SU-DHL-6 (cell line): ENCODE results near the gene GSTM4.

ENCODE experiments used
- H2AFZ ChIP-seq: fragments of 200-600 bp; sonication (generic); 2 replicates; pipeline ENCODE4 v1.6.1; 2014; ENCODE audit warnings: low read depth, mild to moderate bottlenecking, moderate library complexity, mixed read lengths, antibody characterized with exemption, low read length; ENCODE audit not compliant: severe bottlenecking
- H3F3A ChIP-seq: fragments of 200-600 bp; shearing (Covaris generic); 2 replicates; pipeline ENCODE4 v1.6.0; 2016; ENCODE audit warnings: antibody characterized with exemption, mild to moderate bottlenecking; ENCODE audit not compliant: insufficient read depth
- H3K27ac ChIP-seq: fragments of 200-600 bp; sonication (generic); 2 replicates; pipeline ENCODE4 v1.5.1; 2016; ENCODE audit warnings: low read depth, mild to moderate bottlenecking, low read length, moderate library complexity, mixed read lengths
- H3K27me3 ChIP-seq: fragments of 200-600 bp; sonication (generic), shearing (Covaris generic); 2 replicates; pipeline ENCODE4 v1.6.0; 2014; ENCODE audit warnings: mild to moderate bottlenecking, low read length
- H3K36me3 ChIP-seq: fragments of 200-600 bp; sonication (generic); 2 replicates; pipeline ENCODE4 v1.6.1; 2014; ENCODE audit warnings: mild to moderate bottlenecking, low read length, mixed read lengths
- H3K4me2 ChIP-seq: fragments of 300-600, 200-600 bp; shearing (Covaris generic), sonication (generic); 2 replicates; pipeline ENCODE4 v1.6.0; 2014; ENCODE audit warnings: low read length, low read depth, mild to moderate bottlenecking; ENCODE audit not compliant: poor library complexity, severe bottlenecking
- H3K4me3 ChIP-seq: fragments of 200-600 bp; sonication (generic); 2 replicates; pipeline ENCODE4 v1.5.1; 2014; ENCODE audit warnings: antibody characterized with exemption, low read length, mild to moderate bottlenecking, mixed read lengths; ENCODE audit not compliant: insufficient read depth, poor library complexity, severe bottlenecking
- H3K79me2 ChIP-seq: fragments of 200-600 bp; sonication (generic); 2 replicates; pipeline ENCODE4 v1.6.1; 2014; ENCODE audit warnings: mild to moderate bottlenecking, low read length, moderate library complexity; ENCODE audit not compliant: insufficient read depth
- H3K9ac ChIP-seq: fragments of 200-600 bp; sonication (generic); 2 replicates; pipeline ENCODE4 v1.7.0; 2014; ENCODE audit warnings: mild to moderate bottlenecking, low read length
- H3K9me2 ChIP-seq: fragments of 200-600 bp; sonication (generic); replicated peaks from 2 replicates; pipeline ENCODE4 v1.6.1; 2014; ENCODE audit warnings: low read length; ENCODE audit not compliant: insufficient read depth
- H3K9me3 ChIP-seq: fragments of 200-600 bp; sonication (generic); 2 replicates; pipeline ENCODE4 v1.6.1; 2014; ENCODE audit warnings: low read length, mixed read lengths; ENCODE audit not compliant: insufficient read depth
- H4K20me1 ChIP-seq: fragments of 200-600 bp; sonication (generic); 2 replicates; pipeline ENCODE4 v1.6.1; 2014; ENCODE audit warnings: low read depth, mild to moderate bottlenecking, antibody characterized with exemption, low read length, moderate library complexity, mixed read lengths
- CTCF ChIP-seq: fragments of 200-600 bp; sonication (generic); IDR thresholded peaks from one replicate; pipeline ENCODE4 v1.5.1; 2017; ENCODE audit warnings: antibody characterized with exemption, mild to moderate bottlenecking, low read length, moderate library complexity; ENCODE audit not compliant: insufficient read depth, poor library complexity, severe bottlenecking
- EZH2phosphoT487 ChIP-seq: fragments of 200-600 bp; sonication (generic), shearing (Covaris generic); conservative IDR thresholded peaks from 2 replicates; pipeline ENCODE4 v1.6.1; 2018; ENCODE audit warnings: mild to moderate bottlenecking, antibody characterized with exemption, low read length, moderate library complexity, mixed read lengths

The GSTM4 gene

DNA sequence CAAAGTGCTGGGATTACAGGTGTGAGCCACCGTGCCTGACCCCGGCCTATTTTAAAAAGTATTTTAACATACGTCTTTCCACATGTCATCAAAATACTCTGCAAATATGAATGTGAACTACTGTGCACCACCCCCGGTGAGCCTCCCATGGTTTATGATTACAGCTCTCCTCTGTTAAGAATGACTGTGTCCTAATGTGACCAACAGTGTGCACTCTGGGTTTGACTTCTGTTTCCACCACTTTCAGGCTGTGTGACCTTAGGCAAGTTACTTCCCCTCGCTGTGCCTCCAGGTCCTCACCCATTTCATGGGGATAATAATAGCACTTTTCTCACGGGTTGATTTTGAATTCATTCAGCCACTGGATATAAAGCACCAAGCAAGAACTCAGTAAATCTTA lies 21.6 kb upstream of the GSTM4 start:
- no peak overlapping the region for H3K4me2 ChIP-seq
- H4K20me1 ChIP-seq, result no peaks in the 10 kb centered on the region
- H3K27me3 ChIP-seq, result no peaks in the 10 kb centered on the region
- H3K9me3 ChIP-seq, result no peaks in the 10 kb centered on the region
- no peak overlapping the region for H2AFZ ChIP-seq
- H3K79me2 ChIP-seq, result no peaks in the 10 kb centered on the region
- H3K27ac ChIP-seq, result no peak overlapping the region
- no peaks in the 10 kb centered on the region for H3K9me2 ChIP-seq
- H3K4me3 ChIP-seq, result no peak overlapping the region
- H3K9ac ChIP-seq, result no peak overlapping the region
- TF ChIP-seq CTCF, result no peak
- no peak for TF ChIP-seq EZH2phosphoT487
- H3K36me3 ChIP-seq, result no peaks in the 10 kb centered on the region
- no peaks in the 10 kb centered on the region for H3F3A ChIP-seq

DNA sequence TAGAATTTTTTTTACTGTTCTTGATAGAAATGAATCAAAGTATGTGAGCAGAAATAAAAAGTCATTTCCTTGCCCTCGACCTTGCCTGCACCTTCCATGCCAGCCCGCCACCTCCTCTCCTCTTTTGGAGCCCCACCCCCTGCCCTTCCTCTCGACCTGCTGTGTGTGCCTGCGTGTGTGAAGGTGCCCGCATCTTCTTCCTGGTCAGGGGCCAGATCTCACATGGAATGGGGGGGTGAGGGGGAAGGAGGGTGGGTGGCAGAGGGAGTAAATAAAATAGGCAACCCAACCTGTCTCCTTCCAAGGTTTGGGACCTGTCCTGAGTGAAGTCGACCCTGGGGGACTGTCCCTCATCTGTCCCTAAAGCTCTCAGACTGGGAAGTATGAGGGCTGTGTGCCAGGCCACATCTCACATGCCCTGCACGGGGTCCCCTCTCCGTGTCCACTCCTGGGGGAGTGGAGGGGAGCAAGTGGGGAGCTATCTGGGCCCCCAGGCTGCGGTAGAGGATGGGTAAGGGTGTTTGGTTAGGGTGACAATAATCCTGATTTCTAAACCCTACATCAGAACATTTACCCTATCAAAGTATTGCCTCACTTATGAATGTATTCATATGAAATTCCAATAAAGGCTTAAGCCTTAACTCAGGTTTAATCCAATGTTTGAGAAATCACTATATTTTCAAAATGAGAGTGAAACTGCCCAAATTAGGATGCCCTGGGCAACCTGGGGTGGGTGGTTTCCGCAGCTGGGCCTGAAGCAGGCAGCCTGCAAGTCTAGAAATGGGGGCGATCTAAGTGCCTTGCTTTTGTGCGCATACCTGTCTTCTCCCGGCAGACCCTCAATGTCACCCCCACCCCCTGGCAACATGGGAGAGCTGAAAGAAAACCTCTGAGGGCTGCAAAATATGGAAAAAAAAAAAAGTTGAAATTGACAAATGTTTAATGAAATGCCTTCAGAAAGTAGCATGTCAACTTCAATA lies 20.8 kb upstream of the GSTM4 start:
- Histone ChIP-seq H2AFZ (no peak overlapping the region), H3K27ac (no peak overlapping the region), H3K4me2 (no peak overlapping the region), H3K27me3 (no peaks in the 10 kb centered on the region), H4K20me1 (no peaks in the 10 kb centered on the region), H3K4me3 (no peak overlapping the region), H3K9ac (no peak overlapping the region), H3K36me3 (no peaks in the 10 kb centered on the region), H3K9me2 (no peaks in the 10 kb centered on the region), H3K9me3 (no peaks in the 10 kb centered on the region), H3K79me2 (no peaks in the 10 kb centered on the region), H3F3A (no peaks in the 10 kb centered on the region)
- TF ChIP-seq EZH2phosphoT487, result no peak
- no peak for TF ChIP-seq CTCF

DNA sequence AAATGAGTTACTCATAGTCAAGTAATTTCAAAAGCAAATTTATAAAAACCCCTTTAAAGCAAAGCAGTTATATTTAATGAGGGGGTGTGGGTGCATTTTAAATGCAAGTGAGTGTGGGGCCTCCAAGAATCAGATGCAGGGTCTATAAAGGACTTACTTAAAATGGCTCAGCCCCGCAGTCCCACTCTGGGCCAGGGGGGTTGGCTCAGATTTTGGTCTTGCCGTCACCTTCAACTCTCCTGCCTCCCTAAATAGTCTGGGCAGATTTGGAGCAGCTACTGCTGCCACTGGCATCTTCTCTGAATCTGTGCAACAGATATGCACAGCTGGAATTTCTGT lies 20.1 kb upstream of the GSTM4 start:
- H3K4me2 ChIP-seq, result no peak overlapping the region

More for the DNA sequence above, 20.1 kb upstream of the GSTM4 start:
- no peaks in the 10 kb centered on the region for H3K79me2 ChIP-seq
- H2AFZ ChIP-seq, result no peak overlapping the region
- H4K20me1 ChIP-seq, result no peaks in the 10 kb centered on the region
- H3F3A ChIP-seq, result no peaks in the 10 kb centered on the region
- no peaks in the 10 kb centered on the region for H3K27me3 ChIP-seq
- no peaks in the 10 kb centered on the region for H3K9me2 ChIP-seq
- H3K36me3 ChIP-seq, result no peaks in the 10 kb centered on the region
- TF ChIP-seq CTCF, result no peak
- TF ChIP-seq EZH2phosphoT487, result no peak
- no peaks in the 10 kb centered on the region for H3K9me3 ChIP-seq
- H3K27ac ChIP-seq, result no peak overlapping the region
- no peak overlapping the region for H3K4me3 ChIP-seq
- no peak overlapping the region for H3K9ac ChIP-seq
